Measurements from ENCODE around the gene LRRC2. TPM values are rescaled to one million over a fixed set of nuclear protein-coding genes. Genes with fewer than 3 reads are reported as not detected.
A peak's percentile ranks its signal among the peaks of the same experiment; 100 is the strongest.

LRRC2 gene
- total and polyA plus RNA-seq, 9 of the 15 experiments (the other 6 are each of a cell fraction or from before 2014, with no cell fraction given): 0.01 to 0.04 (median 0.03) TPM; not detected in 5

GRCh38 chr3:46594723-46595122, 28.6 kb upstream of the LRRC2 start (continued):
- TF ChIP-seq YBX1 (IDR thresholded peaks at IDR 0.05) (no peak), RCOR1 (IDR thresholded peaks at IDR 0.05; ENCODE audit: borderline replicate concordance in 1 of 2, low read depth in 2 of 2, low read length in 2 of 2) (peak in 1 of 2 experiments; percentile 35; a peak in 1 of 4 replicates), SETDB1 (IDR thresholded peaks at IDR 0.05; ENCODE audit: low read length) (no peak), CEBPZ (IDR thresholded peaks at IDR 0.05; ENCODE audit: borderline replicate concordance, low read depth, low read length) (no peak), HCFC1 (IDR thresholded peaks at IDR 0.05; ENCODE audit: low read depth, low read length) (no peak), POLR2H (tag; IDR thresholded peaks at IDR 0.05; ENCODE audit: low read depth) (no peak), POLR3A (IDR thresholded peaks at IDR 0.05; ENCODE audit: borderline replicate concordance, extremely low read depth, insufficient read depth, insufficient read length) (no peak), THRAP3 (IDR thresholded peaks at IDR 0.05; ENCODE audit: borderline replicate concordance) (no peak), TCF7L2 (IDR thresholded peaks at IDR 0.05; ENCODE audit: low read depth, low read length) (no peak), HMGXB4 (CRISPR knock-in tag; IDR thresholded peaks at IDR 0.05) (no peak)
- TF ChIP-seq, protein P1, sequence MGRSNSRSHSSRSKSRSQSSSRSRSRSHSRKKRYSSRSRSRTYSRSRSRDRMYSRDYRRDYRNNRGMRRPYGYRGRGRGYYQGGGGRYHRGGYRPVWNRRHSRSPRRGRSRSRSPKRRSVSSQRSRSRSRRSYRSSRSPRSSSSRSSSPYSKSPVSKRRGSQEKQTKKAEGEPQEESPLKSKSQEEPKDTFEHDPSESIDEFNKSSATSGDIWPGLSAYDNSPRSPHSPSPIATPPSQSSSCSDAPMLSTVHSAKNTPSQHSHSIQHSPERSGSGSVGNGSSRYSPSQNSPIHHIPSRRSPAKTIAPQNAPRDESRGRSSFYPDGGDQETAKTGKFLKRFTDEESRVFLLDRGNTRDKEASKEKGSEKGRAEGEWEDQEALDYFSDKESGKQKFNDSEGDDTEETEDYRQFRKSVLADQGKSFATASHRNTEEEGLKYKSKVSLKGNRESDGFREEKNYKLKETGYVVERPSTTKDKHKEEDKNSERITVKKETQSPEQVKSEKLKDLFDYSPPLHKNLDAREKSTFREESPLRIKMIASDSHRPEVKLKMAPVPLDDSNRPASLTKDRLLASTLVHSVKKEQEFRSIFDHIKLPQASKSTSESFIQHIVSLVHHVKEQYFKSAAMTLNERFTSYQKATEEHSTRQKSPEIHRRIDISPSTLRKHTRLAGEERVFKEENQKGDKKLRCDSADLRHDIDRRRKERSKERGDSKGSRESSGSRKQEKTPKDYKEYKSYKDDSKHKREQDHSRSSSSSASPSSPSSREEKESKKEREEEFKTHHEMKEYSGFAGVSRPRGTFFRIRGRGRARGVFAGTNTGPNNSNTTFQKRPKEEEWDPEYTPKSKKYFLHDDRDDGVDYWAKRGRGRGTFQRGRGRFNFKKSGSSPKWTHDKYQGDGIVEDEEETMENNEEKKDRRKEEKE (IDR thresholded peaks at IDR 0.05; ENCODE audit: borderline replicate concordance in 1 of 2, control insufficient read depth in 1 of 2, low read depth in 2 of 2, low read length in 1 of 2): no peak
- TF ChIP-seq, protein P2, sequence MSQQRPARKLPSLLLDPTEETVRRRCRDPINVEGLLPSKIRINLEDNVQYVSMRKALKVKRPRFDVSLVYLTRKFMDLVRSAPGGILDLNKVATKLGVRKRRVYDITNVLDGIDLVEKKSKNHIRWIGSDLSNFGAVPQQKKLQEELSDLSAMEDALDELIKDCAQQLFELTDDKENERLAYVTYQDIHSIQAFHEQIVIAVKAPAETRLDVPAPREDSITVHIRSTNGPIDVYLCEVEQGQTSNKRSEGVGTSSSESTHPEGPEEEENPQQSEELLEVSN (IDR thresholded peaks at IDR 0.05; ENCODE audit: borderline replicate concordance in 1 of 2, extremely low read depth in 1 of 2, insufficient read depth in 1 of 2, insufficient read length in 1 of 2, low read depth in 1 of 2, low read length in 1 of 2, poor library complexity in 1 of 2, severe bottlenecking in 1 of 2): no peak
- TF ChIP-seq, protein P3, sequence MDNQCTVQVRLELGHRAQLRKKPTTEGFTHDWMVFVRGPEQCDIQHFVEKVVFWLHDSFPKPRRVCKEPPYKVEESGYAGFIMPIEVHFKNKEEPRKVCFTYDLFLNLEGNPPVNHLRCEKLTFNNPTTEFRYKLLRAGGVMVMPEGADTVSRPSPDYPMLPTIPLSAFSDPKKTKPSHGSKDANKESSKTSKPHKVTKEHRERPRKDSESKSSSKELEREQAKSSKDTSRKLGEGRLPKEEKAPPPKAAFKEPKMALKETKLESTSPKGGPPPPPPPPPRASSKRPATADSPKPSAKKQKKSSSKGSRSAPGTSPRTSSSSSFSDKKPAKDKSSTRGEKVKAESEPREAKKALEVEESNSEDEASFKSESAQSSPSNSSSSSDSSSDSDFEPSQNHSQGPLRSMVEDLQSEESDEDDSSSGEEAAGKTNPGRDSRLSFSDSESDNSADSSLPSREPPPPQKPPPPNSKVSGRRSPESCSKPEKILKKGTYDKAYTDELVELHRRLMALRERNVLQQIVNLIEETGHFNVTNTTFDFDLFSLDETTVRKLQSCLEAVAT (IDR thresholded peaks at IDR 0.05): no peak
- TF ChIP-seq, protein P4, sequence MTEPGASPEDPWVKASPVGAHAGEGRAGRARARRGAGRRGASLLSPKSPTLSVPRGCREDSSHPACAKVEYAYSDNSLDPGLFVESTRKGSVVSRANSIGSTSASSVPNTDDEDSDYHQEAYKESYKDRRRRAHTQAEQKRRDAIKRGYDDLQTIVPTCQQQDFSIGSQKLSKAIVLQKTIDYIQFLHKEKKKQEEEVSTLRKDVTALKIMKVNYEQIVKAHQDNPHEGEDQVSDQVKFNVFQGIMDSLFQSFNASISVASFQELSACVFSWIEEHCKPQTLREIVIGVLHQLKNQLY (CRISPR knock-in tag; conservative IDR thresholded peaks at IDR 0.05): no peak
